Esophagus muscularis mucosa (tissue), 4 donors: ENCODE data around the gene PPP1R3A. TPM values are rescaled to one million over a fixed set of nuclear protein-coding genes. Genes with fewer than 3 reads are reported as not detected.

ENCODE experiments used
- DNase-seq: peaks from one replicate; pipeline ENCODE4 v3.0.0-alpha.2; 2017; ENCODE audit errors: extremely low spot score
- H3K27ac ChIP-seq, 4 donors: fragments of 200-600 bp; sonication (generic); replicated peaks in 1 of 4; 1 replicate in 3 of 4; 2 replicates in 1 of 4; pipeline ENCODE4 v1.5.1; 2016 to 2019; ENCODE audit warnings: mild to moderate bottlenecking in 1 of 4
- H3K27me3 ChIP-seq, 4 donors: fragments of 200-600 bp; sonication (generic); one replicate each; pipeline versions ENCODE4 v1.5.1 to v1.6.0; 2016 to 2019
- H3K36me3 ChIP-seq, 4 donors: fragments of 200-600 bp; sonication (generic); one replicate each; pipeline ENCODE4 v1.5.1; 2016 to 2019
- H3K4me1 ChIP-seq, 4 donors: fragments of 200-600 bp; sonication (generic); one replicate each; pipeline ENCODE4 v1.5.1; 2016 to 2019
- H3K4me3 ChIP-seq, 4 donors: fragments of 200-600 bp; sonication (generic); 1 replicate in 2 of 4; 2 replicates in 2 of 4; pipeline ENCODE4 v1.5.1; 2016 to 2019; ENCODE audit warnings: mild to moderate bottlenecking in 4 of 4, moderate library complexity in 1 of 4
- H3K9me3 ChIP-seq, 4 donors: fragments of 200-600 bp; sonication (generic); 1 replicate in 3 of 4; 2 replicates in 1 of 4; pipeline ENCODE4 v1.5.1; 2016 to 2019
- CTCF ChIP-seq, 3 experiments: fragments of 200-600 bp in 2 of 3; fragments of 450-650 bp in 1 of 3; sonication (generic) in 2 of 3; IDR thresholded peaks; one replicate each; pipeline ENCODE4 v1.5.1; 2017 to 2019; ENCODE audit warnings: antibody characterized with exemption in 3 of 3, mild to moderate bottlenecking in 2 of 3, moderate library complexity in 1 of 3
- EP300 ChIP-seq: sonication (generic); formaldehyde crosslinking; IDR thresholded peaks from one replicate; pipeline ENCODE4 v1.6.1; 2017; ENCODE audit warnings: antibody characterized with exemption
- POLR2A ChIP-seq: fragments of 450-650 bp; IDR thresholded peaks from one replicate; pipeline ENCODE4 v1.6.1; 2017; ENCODE audit warnings: antibody characterized with exemption, moderate library complexity, mild to moderate bottlenecking, low read depth
- POLR2AphosphoS5 ChIP-seq, 2 donors: sonication (generic); formaldehyde crosslinking; IDR thresholded peaks; one replicate each; pipeline ENCODE4 v1.6.1; 2017; ENCODE audit warnings: antibody characterized with exemption in 2 of 2
- WGBS: methylation state at CpG from one replicate; pipeline ENCODE4 v1.1.5; 2018; 5-methylcytosine and 5-hydroxymethylcytosine counted together
- intact Hi-C: fragments of 100-400 bp; cut with DNase I; formaldehyde crosslinking; loops from one replicate; pipeline ENCODE4 v1.15.1; 2023
- total RNA-seq, 4 donors: library from RNA; depleted of rRNA; stranded (reverse); fragments of >200 nt; gene quantifications; one replicate each; pipeline versions ENCODE4 v1.1.0 to v1.2.1, GENCODE V29; 2016

PPP1R3A gene
- total RNA-seq, 4 donors from 2014 or later, result 0.17 to 0.26 (median 0.17) TPM; not detected in 1

DNA sequence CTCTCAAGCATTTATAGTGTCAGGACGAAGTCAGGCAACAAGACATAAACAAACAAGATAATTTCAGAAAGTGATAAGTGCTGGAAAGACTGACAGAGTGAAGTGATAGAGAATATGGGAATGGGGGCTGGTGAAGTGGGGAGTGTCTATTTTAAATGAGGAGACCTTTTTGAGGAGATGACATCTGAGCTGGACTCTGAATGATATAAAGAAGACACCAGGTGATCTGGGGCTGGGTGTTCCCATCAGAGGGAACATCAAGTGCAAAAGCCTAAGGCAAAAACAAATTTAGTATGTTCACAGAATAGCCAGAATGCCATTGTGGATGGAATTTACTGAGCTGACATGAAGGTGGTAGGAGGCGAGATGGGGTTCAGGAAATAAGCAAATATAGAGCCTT lies 83.4 kb downstream of the PPP1R3A start:
- Histone ChIP-seq H3K9me3 (no peaks in the 10 kb centered on the region), H3K4me3 (no peak overlapping the region), H3K4me1 (peaks cover 0 to 17% (median 7%) of the 10 kb centered on the region in 4 donors), H3K36me3 (no peaks in the 10 kb centered on the region), H3K27ac (no peak overlapping the region), H3K27me3 (no peaks in the 10 kb centered on the region)
- TF ChIP-seq POLR2AphosphoS5 (IDR thresholded peaks at IDR 0.05) (no peak), EP300 (no peak), POLR2A (no peak), CTCF (IDR thresholded peaks at IDR 0.05) (no peak)
- no peak for DNase-seq
- 73% methylated on average over 2 of the region's 2 CpGs for WGBS
- intact Hi-C loops, result no loop called here

DNA sequence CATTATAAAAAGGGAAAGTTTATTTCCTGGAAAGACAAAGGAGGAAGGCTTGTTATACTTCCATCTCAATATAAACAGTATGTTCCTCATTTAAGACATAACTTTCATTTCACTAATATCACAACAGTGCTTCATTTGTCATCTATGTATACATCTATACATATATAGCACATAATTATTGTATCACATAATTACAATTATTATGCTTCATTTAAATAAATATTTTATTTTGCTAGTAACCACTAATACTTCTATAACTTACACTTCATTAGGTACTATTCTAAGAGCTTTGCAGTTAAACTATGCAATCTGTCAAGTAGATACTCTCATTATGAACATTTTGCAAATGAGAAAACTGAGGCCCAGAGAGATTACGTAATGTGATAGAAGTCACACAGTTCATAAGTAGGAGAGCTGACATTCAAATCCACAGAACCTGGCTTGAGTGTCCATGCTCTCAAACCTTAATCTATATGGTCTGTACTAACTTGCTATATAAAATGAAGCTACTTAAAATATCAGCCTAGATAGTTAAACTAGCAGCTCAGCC lies 86.5 kb downstream of the PPP1R3A start:
- no peaks in the 10 kb centered on the region for H3K36me3 ChIP-seq
- no peak for DNase-seq
- H3K9me3 ChIP-seq, result no peaks in the 10 kb centered on the region
- H3K4me1 ChIP-seq, result peaks cover 0 to 17% (median 11%) of the 10 kb centered on the region in 4 donors
- intact Hi-C loops, result no loop called here
- H3K27me3 ChIP-seq, result no peaks in the 10 kb centered on the region
- TF ChIP-seq POLR2A (no peak), POLR2AphosphoS5 (IDR thresholded peaks at IDR 0.05) (no peak), CTCF (IDR thresholded peaks at IDR 0.05) (no peak), EP300 (no peak)
- peak overlapping the region in 1 of 4 donors; percentile 22 for H3K27ac ChIP-seq
- no peak overlapping the region for H3K4me3 ChIP-seq
- WGBS, result 63% methylated on average over 1 of the region's 1 CpG

DNA sequence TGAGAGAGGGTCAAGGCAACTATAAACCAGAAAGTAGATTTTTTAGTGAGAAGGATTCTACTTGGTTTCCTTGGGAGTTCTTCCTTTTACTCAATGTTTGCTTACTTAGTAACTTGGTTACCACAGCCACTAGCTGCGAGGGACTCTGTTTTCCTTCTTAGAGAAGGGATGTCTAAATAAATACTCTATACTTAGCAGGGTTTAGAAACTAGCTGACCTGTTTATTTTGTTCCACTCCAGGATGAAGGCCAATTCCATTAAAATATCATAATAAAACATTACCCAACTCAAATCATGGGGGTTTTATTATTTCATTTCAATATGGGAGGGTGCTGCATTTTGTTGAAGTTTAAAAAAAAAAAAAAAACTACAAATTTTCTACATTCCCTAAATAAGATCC lies 87.3 kb downstream of the PPP1R3A start:
- Histone ChIP-seq H3K36me3 (no peaks in the 10 kb centered on the region), H3K27me3 (no peaks in the 10 kb centered on the region), H3K9me3 (no peaks in the 10 kb centered on the region), H3K4me1 (peaks cover 0 to 19% (median 11%) of the 10 kb centered on the region in 4 donors), H3K27ac (peak overlapping the region in 3 of 4 donors; percentile 22 to 35 (median 28)), H3K4me3 (no peak overlapping the region)
- no peak for DNase-seq
- 10% methylated on average over 1 of the region's 1 CpG for WGBS
- TF ChIP-seq POLR2A (no peak), CTCF (IDR thresholded peaks at IDR 0.05) (no peak), EP300 (no peak), POLR2AphosphoS5 (IDR thresholded peaks at IDR 0.05) (no peak)
- intact Hi-C loops, result no loop called here

- H3K27ac ChIP-seq, result no peak overlapping the region
- H3K9me3 ChIP-seq, result no peaks in the 10 kb centered on the region
- peaks cover 0 to 38% (median 17%) of the 10 kb centered on the region in 4 donors for H3K4me1 ChIP-seq
- no peak for DNase-seq
- TF ChIP-seq EP300, result no peak
- no peak for TF ChIP-seq POLR2AphosphoS5 (IDR thresholded peaks at IDR 0.05)
- no peak for TF ChIP-seq POLR2A
- TF ChIP-seq CTCF (IDR thresholded peaks at IDR 0.05), result no peak
- 51% methylated on average over 3 of the region's 3 CpGs for WGBS
- intact Hi-C loops, result no loop called here
- no peaks in the 10 kb centered on the region for H3K27me3 ChIP-seq
- H3K36me3 ChIP-seq, result no peaks in the 10 kb centered on the region
- H3K4me3 ChIP-seq, result no peak overlapping the region
Observed at GRCh38 chr7:113828581-113828980, 90.2 kb downstream of the PPP1R3A start.
